Neural progenitor cell (in vitro differentiated cells): Measurements from ENCODE around the gene FGFR3. TPM values are rescaled to one million over a fixed set of nuclear protein-coding genes. Genes with fewer than 3 reads are reported as not detected.
A peak's percentile ranks its signal among the peaks of the same experiment; 100 is the strongest.
"Not testable (repeated sequence)": the region's sequence is repeated elsewhere in the genome, so short reads cannot be mapped to it uniquely, and the experiment has no call there.

Source experiments
- DNase-seq: peaks from one replicate; pipeline ENCODE4 v3.0.0-alpha.2; 2016; ENCODE audit warnings: low spot score
- H2AFZ ChIP-seq: fragments of 200-600 bp; sonication (generic); replicated peaks from 2 replicates; pipeline ENCODE4 v1.6.1; 2016; ENCODE audit warnings: antibody characterized with exemption
- H3F3A ChIP-seq: fragments of 200-600 bp; sonication (generic); 2 replicates; pipeline ENCODE4 v1.6.1; 2016; ENCODE audit warnings: antibody characterized with exemption, low read depth
- H3K27ac ChIP-seq: fragments of 200-600 bp; sonication (generic); 2 replicates; pipeline ENCODE4 v1.5.1; 2016; ENCODE audit warnings: mild to moderate bottlenecking
- H3K27me3 ChIP-seq: fragments of 200-600 bp; sonication (generic); 2 replicates; pipeline ENCODE4 v1.6.1; 2016; ENCODE audit warnings: mild to moderate bottlenecking, moderate library complexity
- H3K36me3 ChIP-seq: fragments of 200-600 bp; sonication (generic); 2 replicates; pipeline ENCODE4 v1.5.1; 2016
- H3K4me1 ChIP-seq: fragments of 200-600 bp; sonication (generic); 2 replicates; pipeline ENCODE4 v1.6.1; 2016; ENCODE audit warnings: mixed run types
- H3K4me2 ChIP-seq: fragments of 200-600 bp; sonication (generic); 2 replicates; pipeline ENCODE4 v1.6.1; 2016
- H3K4me3 ChIP-seq: fragments of 200-600 bp; sonication (generic); 2 replicates; pipeline ENCODE4 v1.5.1; 2016
- H3K79me2 ChIP-seq: fragments of 200-600 bp; sonication (generic); 2 replicates; pipeline ENCODE4 v1.6.1; 2016; ENCODE audit warnings: low read depth
- H3K9ac ChIP-seq: fragments of 200-600 bp; sonication (generic); 2 replicates; pipeline ENCODE4 v1.6.1; 2016
- H3K9me3 ChIP-seq: fragments of 200-600 bp; sonication (generic); 2 replicates; pipeline ENCODE4 v1.5.1; 2016; ENCODE audit warnings: low read depth
- H4K20me1 ChIP-seq: fragments of 200-600 bp; sonication (generic); 2 replicates; pipeline ENCODE4 v1.6.1; 2016; ENCODE audit warnings: low read depth
- H3K27ac Mint-ChIP-seq: 3 replicates; pipeline ENCODE4 v1.8.0; 2021; ENCODE audit warnings: mixed read lengths
- H3K27me3 Mint-ChIP-seq: 2 replicates; pipeline ENCODE4 v1.8.0; 2022; ENCODE audit warnings: low read depth, mild to moderate bottlenecking, inconsistent platforms, moderate library complexity, mixed read lengths; ENCODE audit not compliant: insufficient read depth
- H3K36me3 Mint-ChIP-seq: 3 replicates; pipeline ENCODE4 v1.8.0; 2021; ENCODE audit warnings: mixed read lengths
- H3K4me1 Mint-ChIP-seq: 3 replicates; pipeline ENCODE4 v1.8.0; 2021; ENCODE audit warnings: mixed read lengths
- H3K4me3 Mint-ChIP-seq: 3 replicates; pipeline ENCODE4 v1.8.0; 2021; ENCODE audit warnings: mild to moderate bottlenecking, moderate library complexity, mixed read lengths
- H3K9me3 Mint-ChIP-seq: 3 replicates; pipeline ENCODE4 v1.8.0; 2020; ENCODE audit warnings: mixed read lengths
- EZH2 ChIP-seq: fragments of 200-600 bp; sonication (generic); IDR thresholded peaks from 2 replicates; pipeline ENCODE4 v1.6.1; 2017; ENCODE audit warnings: antibody characterized with exemption, mild to moderate bottlenecking, moderate library complexity
- EZH2phosphoT487 ChIP-seq: fragments of 200-600 bp; sonication (generic); IDR thresholded peaks from 2 replicates; pipeline ENCODE4 v1.6.1; 2017; ENCODE audit warnings: antibody characterized with exemption
- total RNA-seq: library from RNA; depleted of rRNA; stranded (reverse); fragments of >200 nt; gene quantifications from 2 replicates; pipeline ENCODE4 v1.2.3, GENCODE V29; 2015; ENCODE audit warnings: low replicate concordance
- TF ChIP-seq, protein P1 (sequence below): fragments of 200-600 bp; sonication (generic); IDR thresholded peaks from 2 replicates; pipeline ENCODE4 v1.5.1; 2017; ENCODE audit warnings: antibody characterized with exemption, mild to moderate bottlenecking

The FGFR3 gene
- total RNA-seq, 1 donor from 2014 or later, result 4.8 TPM

DNA sequence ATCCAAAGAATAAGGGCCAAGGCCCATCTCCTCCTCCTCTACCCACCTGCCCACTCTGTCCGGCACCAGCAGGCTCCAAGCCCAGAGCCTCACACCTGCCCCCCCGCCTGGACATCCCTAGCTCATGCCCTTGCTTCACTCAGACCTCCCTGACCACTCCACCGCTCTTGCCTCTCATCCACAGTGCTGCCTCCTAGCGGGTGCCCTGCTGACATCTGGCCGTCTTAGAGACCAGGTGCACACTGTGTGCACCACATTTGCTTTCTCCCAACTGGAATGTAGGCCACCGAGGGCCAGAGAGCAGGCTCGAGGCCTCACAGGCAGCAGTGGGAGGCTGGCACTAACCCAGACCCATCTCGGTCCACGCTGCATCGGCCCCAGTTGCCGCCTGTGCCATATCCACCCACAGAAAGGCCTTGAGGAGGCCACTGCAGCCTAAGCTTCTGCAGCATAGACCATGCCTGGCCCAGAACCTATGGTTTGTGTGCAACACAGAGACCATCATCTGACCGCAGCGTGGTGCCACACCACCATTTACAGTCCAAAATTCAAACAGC lies 49.3 kb downstream of the FGFR3 start:
- H3K27ac ChIP-seq, result no peak overlapping the region
- DNase-seq, result peak; percentile 13

DNA sequence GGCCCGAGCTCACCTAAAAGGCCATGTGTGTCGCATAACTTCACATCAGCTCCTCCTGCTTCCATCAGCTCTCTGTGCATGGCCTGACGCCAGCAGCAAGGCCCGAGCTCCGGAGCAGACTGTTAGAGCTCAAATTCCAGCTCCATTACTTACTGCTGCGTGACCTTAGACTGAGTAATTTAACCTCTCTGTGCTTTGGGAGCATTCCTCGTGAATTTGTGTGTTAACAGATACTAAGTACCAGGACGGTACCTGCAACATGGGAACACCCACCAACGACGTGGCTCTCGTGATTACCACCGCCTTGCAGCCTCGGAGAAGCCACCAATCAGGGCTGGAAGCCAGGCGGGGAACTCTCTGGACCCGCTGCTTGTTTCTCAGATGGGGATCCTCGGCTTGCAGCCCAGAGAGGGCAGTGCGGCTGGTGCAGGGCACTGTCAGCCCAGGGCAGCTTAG lies 49.9 kb downstream of the FGFR3 start:
- Histone ChIP-seq H4K20me1 (peaks cover 6% of the 10 kb centered on the region), H3K9ac (no peak overlapping the region), H3K36me3 (no peaks in the 10 kb centered on the region), H3K4me3 (no peak overlapping the region), H3F3A (no peaks in the 10 kb centered on the region), H3K79me2 (no peaks in the 10 kb centered on the region), H3K4me1 (no peaks in the 10 kb centered on the region), H3K27ac (no peak overlapping the region), H3K4me2 (no peak overlapping the region), H2AFZ (no peak overlapping the region), H3K9me3 (no peaks in the 10 kb centered on the region), H3K27me3 (no peaks in the 10 kb centered on the region)
- H3K4me3 Mint-ChIP-seq, result peak overlapping the region; percentile 43
- TF ChIP-seq EZH2phosphoT487 (no peak), EZH2 (no peak)
- TF ChIP-seq, protein P1, sequence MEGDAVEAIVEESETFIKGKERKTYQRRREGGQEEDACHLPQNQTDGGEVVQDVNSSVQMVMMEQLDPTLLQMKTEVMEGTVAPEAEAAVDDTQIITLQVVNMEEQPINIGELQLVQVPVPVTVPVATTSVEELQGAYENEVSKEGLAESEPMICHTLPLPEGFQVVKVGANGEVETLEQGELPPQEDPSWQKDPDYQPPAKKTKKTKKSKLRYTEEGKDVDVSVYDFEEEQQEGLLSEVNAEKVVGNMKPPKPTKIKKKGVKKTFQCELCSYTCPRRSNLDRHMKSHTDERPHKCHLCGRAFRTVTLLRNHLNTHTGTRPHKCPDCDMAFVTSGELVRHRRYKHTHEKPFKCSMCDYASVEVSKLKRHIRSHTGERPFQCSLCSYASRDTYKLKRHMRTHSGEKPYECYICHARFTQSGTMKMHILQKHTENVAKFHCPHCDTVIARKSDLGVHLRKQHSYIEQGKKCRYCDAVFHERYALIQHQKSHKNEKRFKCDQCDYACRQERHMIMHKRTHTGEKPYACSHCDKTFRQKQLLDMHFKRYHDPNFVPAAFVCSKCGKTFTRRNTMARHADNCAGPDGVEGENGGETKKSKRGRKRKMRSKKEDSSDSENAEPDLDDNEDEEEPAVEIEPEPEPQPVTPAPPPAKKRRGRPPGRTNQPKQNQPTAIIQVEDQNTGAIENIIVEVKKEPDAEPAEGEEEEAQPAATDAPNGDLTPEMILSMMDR, result no peak
- H3K9me3 Mint-ChIP-seq, result no peaks in the 10 kb centered on the region
- H3K27me3 Mint-ChIP-seq, result no peaks in the 10 kb centered on the region
- no peak overlapping the region for H3K27ac Mint-ChIP-seq
- DNase-seq, result no peak
- peaks cover 4% of the 10 kb centered on the region for H3K4me1 Mint-ChIP-seq
- H3K36me3 Mint-ChIP-seq, result peaks cover 25% of the 10 kb centered on the region

More for the DNA sequence above, 49.3 kb downstream of the FGFR3 start:
- TF ChIP-seq EZH2 (no peak), EZH2phosphoT487 (no peak)
- TF ChIP-seq, protein P1, result no peak
- H3K27me3 Mint-ChIP-seq, result no peaks in the 10 kb centered on the region
- no peaks in the 10 kb centered on the region for H3K9me3 Mint-ChIP-seq
- Histone ChIP-seq H3K4me3 (no peak overlapping the region), H3K9me3 (no peaks in the 10 kb centered on the region), H2AFZ (no peak overlapping the region), H3K36me3 (no peaks in the 10 kb centered on the region), H3K4me2 (no peak overlapping the region), H3K4me1 (no peaks in the 10 kb centered on the region), H3K27me3 (no peaks in the 10 kb centered on the region), H3K9ac (no peak overlapping the region), H3K79me2 (no peaks in the 10 kb centered on the region), H3F3A (no peaks in the 10 kb centered on the region), H4K20me1 (peaks cover 6% of the 10 kb centered on the region)
- no peak overlapping the region for H3K27ac Mint-ChIP-seq
- peaks cover 4% of the 10 kb centered on the region for H3K4me1 Mint-ChIP-seq
- peaks cover 25% of the 10 kb centered on the region for H3K36me3 Mint-ChIP-seq
- H3K4me3 Mint-ChIP-seq, result no peak overlapping the region

DNA sequence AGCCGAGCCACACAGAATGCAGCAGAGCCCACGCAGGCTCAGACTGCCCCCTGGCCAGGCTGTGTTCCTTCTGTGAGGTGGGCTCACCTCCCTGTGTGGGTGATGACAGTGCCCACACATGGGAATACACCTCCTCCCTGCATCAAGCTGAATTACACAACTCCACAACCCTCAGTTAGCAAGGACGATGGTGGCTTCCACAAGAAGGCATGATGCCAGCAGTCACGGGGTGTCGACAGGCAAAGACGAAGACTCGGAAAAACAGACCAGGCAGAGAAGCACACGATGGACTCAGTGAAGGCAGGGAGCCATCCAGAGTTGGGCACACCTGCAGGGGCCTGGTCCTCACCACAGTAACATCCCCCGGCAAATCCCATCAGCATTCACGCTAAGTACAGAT lies 50.8 kb downstream of the FGFR3 start:
- DNase-seq, result no peak
- Histone ChIP-seq H3K9ac (no peak overlapping the region), H2AFZ (no peak overlapping the region), H4K20me1 (peaks cover 6% of the 10 kb centered on the region), H3K36me3 (no peaks in the 10 kb centered on the region), H3F3A (no peaks in the 10 kb centered on the region), H3K4me3 (no peak overlapping the region), H3K27me3 (no peaks in the 10 kb centered on the region), H3K4me2 (no peak overlapping the region), H3K27ac (no peak overlapping the region), H3K9me3 (no peaks in the 10 kb centered on the region), H3K79me2 (no peaks in the 10 kb centered on the region), H3K4me1 (no peaks in the 10 kb centered on the region)
- TF ChIP-seq, protein P1, result no peak
- TF ChIP-seq EZH2 (no peak), EZH2phosphoT487 (no peak)
- peaks cover 28% of the 10 kb centered on the region for H3K36me3 Mint-ChIP-seq
- no peak overlapping the region for H3K27ac Mint-ChIP-seq
- H3K4me1 Mint-ChIP-seq, result peaks cover 6% of the 10 kb centered on the region
- H3K27me3 Mint-ChIP-seq, result no peaks in the 10 kb centered on the region
- no peak overlapping the region for H3K4me3 Mint-ChIP-seq
- no peaks in the 10 kb centered on the region for H3K9me3 Mint-ChIP-seq

DNA sequence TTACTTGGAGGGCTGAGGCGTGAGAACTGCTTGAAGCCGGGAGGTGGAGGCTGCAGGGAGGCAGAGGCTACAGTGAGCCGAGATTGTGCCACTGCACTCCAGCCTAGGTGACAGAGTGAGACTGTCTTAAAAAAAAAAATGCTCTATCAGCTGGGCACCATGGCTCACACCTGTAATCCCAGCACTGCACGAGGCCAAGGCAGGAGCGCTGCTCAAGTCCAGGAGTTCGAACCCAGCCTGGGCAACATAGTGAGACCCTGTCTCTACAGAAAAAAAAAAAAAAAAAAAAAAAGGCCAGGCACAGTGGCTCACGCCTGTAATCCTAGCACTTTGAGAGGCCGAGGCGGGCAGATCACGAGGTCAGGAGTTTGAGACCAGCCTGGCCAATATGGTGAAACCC lies 51.5 kb downstream of the FGFR3 start:
- not testable (repeated sequence) for DNase-seq, H3K27me3 Mint-ChIP-seq, H3K4me2 ChIP-seq, H3F3A ChIP-seq, H3K9ac ChIP-seq, H3K4me1 Mint-ChIP-seq, H3K27ac Mint-ChIP-seq, H2AFZ ChIP-seq, H3K4me3 ChIP-seq, H3K9me3 ChIP-seq, H3K27me3 ChIP-seq, H3K79me2 ChIP-seq, H3K9me3 Mint-ChIP-seq, H3K4me1 ChIP-seq, H3K36me3 ChIP-seq, H3K27ac ChIP-seq, H3K4me3 Mint-ChIP-seq
- peaks cover 12% of the 10 kb centered on the region for H4K20me1 ChIP-seq
- peaks cover 21% of the 10 kb centered on the region for H3K36me3 Mint-ChIP-seq
